SK-N-MC (cell line): ENCODE data around the gene TBC1D14.

Experiments
- EZH2 ChIP-seq: fragments of 200-600 bp; sonication (generic); IDR thresholded peaks from one replicate; pipeline ENCODE4 v1.6.1; 2017; ENCODE audit warnings: antibody characterized with exemption
- FOXP2 ChIP-seq: optimal IDR thresholded peaks from 2 replicates; pipeline ENCODE3; 2011; ENCODE audit warnings: mild to moderate bottlenecking, moderate library complexity; ENCODE audit not compliant: insufficient read depth; ENCODE audit errors: extremely low read length, control extremely low read depth
- POLR2AphosphoS5 ChIP-seq: IDR thresholded peaks from 2 replicates; pipeline ENCODE4 v1.6.1; 2012; ENCODE audit warnings: mild to moderate bottlenecking, low read depth, low read length, borderline replicate concordance

- TF ChIP-seq POLR2AphosphoS5 (no peak), EZH2 (no peak), FOXP2 (no peak)
These were observed 26.3 kb downstream of the TBC1D14 start for GRCh38 chr4:6935965-6936364.
